ENCODE results near the gene ACP7.

The ACP7 gene

GRCh38 chr19:39146686-39147450 is 62.7 kb downstream of the ACP7 start:
- DNase-seq (ENCODE audit: insufficient read length, low spot score) (no peak), FAIRE-seq (no peak)

- DNase-seq (ENCODE audit: insufficient read length, low spot score) (no peak), FAIRE-seq (no peak)
These were observed 63.3 kb downstream of the ACP7 start for GRCh38 chr19:39147480-39147879.

- DNase-seq (ENCODE audit: insufficient read length, low spot score), result no peak
- FAIRE-seq, result no peak
These were observed 64.9 kb downstream of the ACP7 start for GRCh38 chr19:39148939-39149529.

GRCh38 chr19:39150235-39150634 is 66.1 kb downstream of the ACP7 start:
- FAIRE-seq (no peak), DNase-seq (ENCODE audit: insufficient read length, low spot score) (no peak)

- FAIRE-seq (no peak), DNase-seq (ENCODE audit: insufficient read length, low spot score) (no peak)
These were observed 66.8 kb downstream of the ACP7 start for GRCh38 chr19:39150807-39151600.

- DNase-seq (ENCODE audit: insufficient read length, low spot score) (no peak), FAIRE-seq (no peak)
These were observed 67.9 kb downstream of the ACP7 start for GRCh38 chr19:39152066-39152465.

GRCh38 chr19:39154100-39154628 is 70.0 kb downstream of the ACP7 start:
- DNase-seq (ENCODE audit: insufficient read length, low spot score) (no peak), FAIRE-seq (no peak)

- no peak for DNase-seq (ENCODE audit: insufficient read length, low spot score)
- FAIRE-seq, result no peak
These were observed 70.5 kb downstream of the ACP7 start for GRCh38 chr19:39154629-39155100.

GRCh38 chr19:39155114-39155700 is 71.0 kb downstream of the ACP7 start:
- DNase-seq (ENCODE audit: insufficient read length, low spot score) (no peak), FAIRE-seq (no peak)

- no peak for DNase-seq (ENCODE audit: insufficient read length, low spot score)
- no peak for FAIRE-seq
These were observed 71.6 kb downstream of the ACP7 start for GRCh38 chr19:39155741-39156140.

- FAIRE-seq, result no peak
- DNase-seq (ENCODE audit: insufficient read length, low spot score), result no peak
These were observed 72.4 kb downstream of the ACP7 start for GRCh38 chr19:39156326-39157230.

- FAIRE-seq, result no peak
- DNase-seq (ENCODE audit: insufficient read length, low spot score), result no peak
These were observed 73.3 kb downstream of the ACP7 start for GRCh38 chr19:39157275-39157996.

GRCh38 chr19:39157997-39158389 is 73.8 kb downstream of the ACP7 start:
- DNase-seq (ENCODE audit: insufficient read length, low spot score) (no peak), FAIRE-seq (peak; percentile 96)

- FAIRE-seq (no peak), DNase-seq (ENCODE audit: insufficient read length, low spot score) (no peak)
These were observed 74.6 kb downstream of the ACP7 start for GRCh38 chr19:39158646-39159260.

- FAIRE-seq, result no peak
These were observed 76.3 kb downstream of the ACP7 start for GRCh38 chr19:39160523-39160861.

More at GRCh38 chr19:39160523-39160861, 76.3 kb downstream of the ACP7 start:
- DNase-seq (ENCODE audit: insufficient read length, low spot score), result no peak
